ENCODE results near the gene PRELID3B. TPM values are rescaled to one million over a fixed set of nuclear protein-coding genes. Genes with fewer than 3 reads are reported as not detected.

PRELID3B gene
- total and polyA plus RNA-seq, 2 of the 13 experiments (the other 11 are each of a cell fraction or from before 2014, with no cell fraction given): 23.3 to 42.6 TPM

- peak; percentile 97 for TF ChIP-seq ERF (CRISPR knock-in tag; IDR thresholded peaks at IDR 0.05)
- TF ChIP-seq ZNF430 (CRISPR knock-in tag; IDR thresholded peaks at IDR 0.05): peak; percentile 93
- TF ChIP-seq ZBTB7A (CRISPR knock-in tag; IDR thresholded peaks at IDR 0.05): peak; percentile 84
- TF ChIP-seq, protein P1, sequence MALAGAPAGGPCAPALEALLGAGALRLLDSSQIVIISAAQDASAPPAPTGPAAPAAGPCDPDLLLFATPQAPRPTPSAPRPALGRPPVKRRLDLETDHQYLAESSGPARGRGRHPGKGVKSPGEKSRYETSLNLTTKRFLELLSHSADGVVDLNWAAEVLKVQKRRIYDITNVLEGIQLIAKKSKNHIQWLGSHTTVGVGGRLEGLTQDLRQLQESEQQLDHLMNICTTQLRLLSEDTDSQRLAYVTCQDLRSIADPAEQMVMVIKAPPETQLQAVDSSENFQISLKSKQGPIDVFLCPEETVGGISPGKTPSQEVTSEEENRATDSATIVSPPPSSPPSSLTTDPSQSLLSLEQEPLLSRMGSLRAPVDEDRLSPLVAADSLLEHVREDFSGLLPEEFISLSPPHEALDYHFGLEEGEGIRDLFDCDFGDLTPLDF (CRISPR knock-in tag; IDR thresholded peaks at IDR 0.05): 0 out of 2 replicates have a peak, but pooled peaks have one; percentile 17
- no peak for TF ChIP-seq GLMP (CRISPR knock-in tag; IDR thresholded peaks at IDR 0.05; ENCODE audit: borderline replicate concordance)
- TF ChIP-seq ZNF530 (CRISPR knock-in tag; IDR thresholded peaks at IDR 0.05; ENCODE audit: low read depth): peak; percentile 83
- no peak; the same call in 1 of the 2 replicates for TF ChIP-seq FOXJ3 (CRISPR knock-in tag; IDR thresholded peaks at IDR 0.05; ENCODE audit: borderline replicate concordance)
- peak; percentile 89 for TF ChIP-seq ZNF296 (CRISPR knock-in tag; conservative IDR thresholded peaks at IDR 0.05)
- TF ChIP-seq ZNF234 (CRISPR knock-in tag; conservative IDR thresholded peaks at IDR 0.05): peak; percentile 84; the same call in 1 of the 2 replicates
- TF ChIP-seq THAP8 (CRISPR knock-in tag; IDR thresholded peaks at IDR 0.05; ENCODE audit: borderline replicate concordance): peak; percentile 62; the same call in 1 of the 2 replicates
- peak; percentile 68; the same call in 1 of the 2 replicates for TF ChIP-seq MEF2D (CRISPR knock-in tag; IDR thresholded peaks at IDR 0.05)
- TF ChIP-seq RAD21 (CRISPR knock-in tag; IDR thresholded peaks at IDR 0.05): peak; percentile 69
- peak; percentile 64 for TF ChIP-seq CBX5 (CRISPR knock-in tag; IDR thresholded peaks at IDR 0.05; ENCODE audit: borderline replicate concordance)
- TF ChIP-seq MYC (CRISPR knock-in tag; IDR thresholded peaks at IDR 0.05; ENCODE audit: borderline replicate concordance): peak; percentile 95
- peak; percentile 27 for TF ChIP-seq U2AF1 (optimal IDR thresholded peaks at IDR 0.05; ENCODE audit: low read depth, low read length)
- TF ChIP-seq JUND (CRISPR knock-in tag; IDR thresholded peaks at IDR 0.05): peak; percentile 52
- no peak for TF ChIP-seq MTA3 (CRISPR knock-in tag; IDR thresholded peaks at IDR 0.05)
- TF ChIP-seq MATR3 (CRISPR knock-in tag; IDR thresholded peaks at IDR 0.05): peak; percentile 96; the same call in 1 of the 2 replicates
- TF ChIP-seq ISL2 (CRISPR knock-in tag; IDR thresholded peaks at IDR 0.05): peak; percentile 39
- TF ChIP-seq MTA1 (CRISPR knock-in tag; IDR thresholded peaks at IDR 0.05; ENCODE audit: borderline replicate concordance): peak; percentile 89; the same call in 1 of the 2 replicates
- peak; percentile 27 for TF ChIP-seq HMG20A (CRISPR knock-in tag; IDR thresholded peaks at IDR 0.05; ENCODE audit: borderline replicate concordance)
- TF ChIP-seq NAIF1 (CRISPR knock-in tag; IDR thresholded peaks at IDR 0.05; ENCODE audit: borderline replicate concordance): no peak; the same call in 1 of the 2 replicates
- TF ChIP-seq ZBTB46 (CRISPR knock-in tag; IDR thresholded peaks at IDR 0.05; ENCODE audit: borderline replicate concordance): no peak
- TF ChIP-seq, protein P2, sequence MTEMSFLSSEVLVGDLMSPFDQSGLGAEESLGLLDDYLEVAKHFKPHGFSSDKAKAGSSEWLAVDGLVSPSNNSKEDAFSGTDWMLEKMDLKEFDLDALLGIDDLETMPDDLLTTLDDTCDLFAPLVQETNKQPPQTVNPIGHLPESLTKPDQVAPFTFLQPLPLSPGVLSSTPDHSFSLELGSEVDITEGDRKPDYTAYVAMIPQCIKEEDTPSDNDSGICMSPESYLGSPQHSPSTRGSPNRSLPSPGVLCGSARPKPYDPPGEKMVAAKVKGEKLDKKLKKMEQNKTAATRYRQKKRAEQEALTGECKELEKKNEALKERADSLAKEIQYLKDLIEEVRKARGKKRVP (CRISPR knock-in tag; IDR thresholded peaks at IDR 0.05): peak in 1 of 2 experiments; percentile 57; a peak in 1 of 4 replicates
Observed at GRCh38 chr20:59032023-59032712, 10.4 kb downstream of the PRELID3B start, which contains the start of gene ATP5F1E (continued).

Data from HepG2 (cell line).